GM12878 (cell line): ENCODE results near the gene CADPS. TPM values are rescaled to one million over a fixed set of nuclear protein-coding genes. Genes with fewer than 3 reads are reported as not detected.

Source experiments
- ASH2L ChIP-seq: fragments of 300-600, 200-600 bp; sonication (generic); IDR thresholded peaks from 2 replicates; pipeline ENCODE4 v1.6.1; 2017; ENCODE audit warnings: low read depth, mild to moderate bottlenecking, borderline replicate concordance
- ATF7 ChIP-seq: fragments of 450-650 bp; IDR thresholded peaks from 2 replicates; pipeline ENCODE4 v1.6.1; 2016; ENCODE audit warnings: low read depth, mild to moderate bottlenecking
- CBX3 ChIP-seq: fragments of 200-600 bp; sonication (generic); IDR thresholded peaks from 2 replicates; pipeline ENCODE4 v1.6.1; 2016; ENCODE audit warnings: low read depth, borderline replicate concordance
- FOXM1 ChIP-seq: IDR thresholded peaks from 2 replicates; pipeline ENCODE4 v1.6.1; 2012; ENCODE audit warnings: low read depth, mild to moderate bottlenecking, inconsistent platforms, low read length, moderate library complexity
- MYB ChIP-seq: fragments of 150-350 bp; IDR thresholded peaks from 2 replicates; pipeline ENCODE4 v1.6.1; 2014; ENCODE audit warnings: mild to moderate bottlenecking, low read depth, low read length, borderline replicate concordance
- NFIC ChIP-seq: IDR thresholded peaks from 2 replicates; pipeline ENCODE4 v1.6.1; 2012; ENCODE audit warnings: low read depth, mild to moderate bottlenecking, inconsistent platforms, low read length, moderate library complexity
- SREBF2 ChIP-seq: IDR thresholded peaks from 2 replicates; pipeline ENCODE4 v1.6.1; 2012; ENCODE audit warnings: mild to moderate bottlenecking, low read length
- WRNIP1 ChIP-seq: IDR thresholded peaks from 2 replicates; pipeline ENCODE4 v1.6.1; 2011; ENCODE audit warnings: low read depth, low read length, improper control_type of control experiment, borderline replicate concordance
- YBX1 ChIP-seq: fragments of 450-650 bp; IDR thresholded peaks from 2 replicates; pipeline ENCODE4 v1.6.1; 2016; ENCODE audit warnings: antibody characterized with exemption
- ZNF207 ChIP-seq: fragments of 450-650 bp; IDR thresholded peaks from 2 replicates; pipeline ENCODE4 v1.6.1; 2014; ENCODE audit warnings: antibody characterized with exemption, mild to moderate bottlenecking, borderline replicate concordance
- polyA plus RNA-seq, 11 experiments: library from polyadenylated mRNA; depleted of rRNA in 4 of 11; unstranded in 6 of 11; stranded (reverse) in 5 of 11; fragments of >200 nt; fragmentation: Nextera tagmentation in 4 of 11; fragmentation: Illumina TruSeq in 1 of 11; extraction: Ambion mirVana in 4 of 11; extraction: Trizol in 1 of 11; gene quantifications; 1 replicate in 1 of 11; 2 replicates in 10 of 11; pipeline versions ENCODE4 v1.2.1 to v1.2.3, GENCODE V29; 2011 to 2016; ENCODE audit warnings: inconsistent platforms in 2 of 11, missing spikeins in 2 of 11, low read depth in 1 of 11
- total RNA-seq, 4 experiments: library from RNA; depleted of rRNA in 3 of 4; stranded (reverse); fragments of >200 nt in 3 of 4; fragmentation: Illumina TruSeq in 1 of 4; extraction: Trizol in 1 of 4; gene quantifications; 2 replicates each; pipeline versions ENCODE4 v1.2.1 to v1.2.3, GENCODE V29; 2013 to 2021
- TF ChIP-seq, protein P1 (sequence below): fragments of 450-650 bp; formaldehyde crosslinking; IDR thresholded peaks from 2 replicates; pipeline ENCODE4 v1.5.0; 2022; ENCODE audit warnings: mild to moderate bottlenecking, missing genetic modification characterization
- TF ChIP-seq, protein P2 (sequence below): fragments of 450-650 bp; IDR thresholded peaks from 2 replicates; pipeline ENCODE4 v1.6.1; 2016; ENCODE audit warnings: mild to moderate bottlenecking

The CADPS gene
- total and polyA plus RNA-seq, 10 of the 15 experiments (the other 5 are each of a cell fraction or from before 2014, with no cell fraction given): 0.20 TPM; not detected in 9

DNA sequence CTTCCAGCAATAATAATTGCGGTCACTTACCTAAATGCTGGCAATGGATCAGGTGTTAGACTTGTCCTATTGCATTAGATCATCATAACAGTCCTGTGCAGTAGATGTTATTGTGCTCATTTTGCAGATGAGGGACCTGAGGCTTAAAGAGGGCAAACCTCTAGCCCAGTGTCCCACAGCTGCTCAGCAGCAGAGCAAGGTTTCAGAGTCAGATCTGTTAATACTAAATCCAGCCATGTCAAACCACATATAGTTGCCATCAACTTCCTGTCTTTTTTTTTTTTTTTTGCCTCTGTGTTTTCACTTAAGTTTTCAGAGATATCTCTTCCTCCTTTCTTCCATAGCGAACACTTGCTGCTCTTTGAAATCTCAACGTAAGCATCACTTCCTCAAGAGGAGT, 514.0 kb downstream of the CADPS start (continued):
- TF ChIP-seq MYB (no peak), CBX3 (no peak), ATF7 (no peak), SREBF2 (no peak), YBX1 (no peak), WRNIP1 (no peak), ASH2L (no peak), ZNF207 (no peak), NFIC (no peak), FOXM1 (no peak)
- TF ChIP-seq, protein P1, sequence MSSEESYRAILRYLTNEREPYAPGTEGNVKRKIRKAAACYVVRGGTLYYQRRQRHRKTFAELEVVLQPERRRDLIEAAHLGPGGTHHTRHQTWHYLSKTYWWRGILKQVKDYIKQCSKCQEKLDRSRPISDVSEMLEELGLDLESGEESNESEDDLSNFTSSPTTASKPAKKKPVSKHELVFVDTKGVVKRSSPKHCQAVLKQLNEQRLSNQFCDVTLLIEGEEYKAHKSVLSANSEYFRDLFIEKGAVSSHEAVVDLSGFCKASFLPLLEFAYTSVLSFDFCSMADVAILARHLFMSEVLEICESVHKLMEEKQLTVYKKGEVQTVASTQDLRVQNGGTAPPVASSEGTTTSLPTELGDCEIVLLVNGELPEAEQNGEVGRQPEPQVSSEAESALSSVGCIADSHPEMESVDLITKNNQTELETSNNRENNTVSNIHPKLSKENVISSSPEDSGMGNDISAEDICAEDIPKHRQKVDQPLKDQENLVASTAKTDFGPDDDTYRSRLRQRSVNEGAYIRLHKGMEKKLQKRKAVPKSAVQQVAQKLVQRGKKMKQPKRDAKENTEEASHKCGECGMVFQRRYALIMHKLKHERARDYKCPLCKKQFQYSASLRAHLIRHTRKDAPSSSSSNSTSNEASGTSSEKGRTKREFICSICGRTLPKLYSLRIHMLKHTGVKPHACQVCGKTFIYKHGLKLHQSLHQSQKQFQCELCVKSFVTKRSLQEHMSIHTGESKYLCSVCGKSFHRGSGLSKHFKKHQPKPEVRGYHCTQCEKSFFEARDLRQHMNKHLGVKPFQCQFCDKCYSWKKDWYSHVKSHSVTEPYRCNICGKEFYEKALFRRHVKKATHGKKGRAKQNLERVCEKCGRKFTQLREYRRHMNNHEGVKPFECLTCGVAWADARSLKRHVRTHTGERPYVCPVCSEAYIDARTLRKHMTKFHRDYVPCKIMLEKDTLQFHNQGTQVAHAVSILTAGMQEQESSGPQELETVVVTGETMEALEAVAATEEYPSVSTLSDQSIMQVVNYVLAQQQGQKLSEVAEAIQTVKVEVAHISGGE (CRISPR knock-in tag): no peak
- TF ChIP-seq, protein P2, sequence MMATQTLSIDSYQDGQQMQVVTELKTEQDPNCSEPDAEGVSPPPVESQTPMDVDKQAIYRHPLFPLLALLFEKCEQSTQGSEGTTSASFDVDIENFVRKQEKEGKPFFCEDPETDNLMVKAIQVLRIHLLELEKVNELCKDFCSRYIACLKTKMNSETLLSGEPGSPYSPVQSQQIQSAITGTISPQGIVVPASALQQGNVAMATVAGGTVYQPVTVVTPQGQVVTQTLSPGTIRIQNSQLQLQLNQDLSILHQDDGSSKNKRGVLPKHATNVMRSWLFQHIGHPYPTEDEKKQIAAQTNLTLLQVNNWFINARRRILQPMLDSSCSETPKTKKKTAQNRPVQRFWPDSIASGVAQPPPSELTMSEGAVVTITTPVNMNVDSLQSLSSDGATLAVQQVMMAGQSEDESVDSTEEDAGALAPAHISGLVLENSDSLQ: no peak
